H1 (cell line): ENCODE measurements around the gene SYNJ2. TPM values are rescaled to one million over a fixed set of nuclear protein-coding genes. Genes with fewer than 3 reads are reported as not detected.
A peak's percentile ranks its signal among the peaks of the same experiment; 100 is the strongest.

Experiments used
- CTCF ChIA-PET: fragments of 300-600 bp; sonication (Branson Sonifier 250); formaldehyde crosslinking; loops from one replicate; lab custom pipeline; 2021; ENCODE audit not compliant: partially characterized antibody; lab: Charles Lee
- POLR2A ChIA-PET: fragments of 300-600 bp; sonication (Branson Sonifier 250); formaldehyde crosslinking; loops from one replicate; lab custom pipeline; 2021; ENCODE audit warnings: inconsistent platforms; ENCODE audit not compliant: partially characterized antibody; lab: Charles Lee
- DNase-seq, 2 experiments: peaks; one replicate each; pipeline versions ENCODE4 v3.0.0 to v3.0.0-alpha.2; 2010 to 2022; ENCODE audit warnings: low spot score in 2 of 2, low read depth in 1 of 2, mixed read lengths in 1 of 2
- FAIRE-seq: peaks from 2 replicates; lab custom pipeline; 2011; peaks lifted over from hg19 to GRCh38; lab: Jason Lieb, UNC
- H2AFZ ChIP-seq: 2 replicates; pipeline ENCODE4 v1.8.1; 2012; ENCODE audit warnings: low read length, inconsistent platforms
- H2AK5ac ChIP-seq: 2 replicates; pipeline ENCODE4 v1.6.1; 2013; ENCODE audit warnings: low read depth, low read length
- H2BK120ac ChIP-seq: replicated peaks from 2 replicates; pipeline ENCODE3; 2013; ENCODE audit warnings: low read depth, low read length, inconsistent platforms
- H2BK12ac ChIP-seq: 2 replicates; pipeline ENCODE4 v1.6.1; 2013; ENCODE audit warnings: low read depth, low read length
- H2BK15ac ChIP-seq: 2 replicates; pipeline ENCODE4 v1.6.1; 2013; ENCODE audit warnings: low read length
- H2BK20ac ChIP-seq: 2 replicates; pipeline ENCODE4 v1.6.1; 2013; ENCODE audit warnings: low read length
- H2BK5ac ChIP-seq: 2 replicates; pipeline ENCODE4 v1.6.1; 2013; ENCODE audit warnings: low read depth, low read length
- H3K14ac ChIP-seq: 2 replicates; pipeline ENCODE4 v1.6.1; 2013; ENCODE audit warnings: inconsistent platforms; ENCODE audit not compliant: insufficient read length
- H3K18ac ChIP-seq: 2 replicates; pipeline ENCODE4 v1.6.1; 2013; ENCODE audit warnings: low read length; ENCODE audit errors: extremely low read depth
- H3K23ac ChIP-seq: 2 replicates; pipeline ENCODE4 v1.6.1; 2013; ENCODE audit warnings: inconsistent platforms; ENCODE audit not compliant: insufficient read length
- H3K23me2 ChIP-seq: 2 replicates; pipeline ENCODE4 v1.6.1; 2013; ENCODE audit warnings: low read depth, low read length
- H3K27ac ChIP-seq: 2 replicates; pipeline ENCODE4 v1.6.1; 2011; ENCODE audit warnings: low read depth, low read length, inconsistent platforms
- H3K27me3 ChIP-seq, 4 experiments: replicated peaks in 1 of 4; 1 replicate in 1 of 4; 2 replicates in 3 of 4; pipeline versions ENCODE4 v1.6.1 to v1.8.1; 2011 to 2013; ENCODE audit warnings: low read length in 3 of 4, mild to moderate bottlenecking in 3 of 4, inconsistent platforms in 2 of 4, mixed read lengths in 2 of 4, moderate library complexity in 1 of 4; ENCODE audit not compliant: control insufficient read depth in 3 of 4, insufficient read depth in 3 of 4; ENCODE audit errors: extremely low read depth in 1 of 4
- H3K36me3 ChIP-seq, 4 experiments: 2 replicates each; pipeline versions ENCODE4 v1.6.1 to v1.8.1; 2011 to 2013; ENCODE audit warnings: mild to moderate bottlenecking in 4 of 4, low read length in 3 of 4, moderate library complexity in 2 of 4, control low read depth in 1 of 4, inconsistent platforms in 1 of 4; ENCODE audit not compliant: insufficient read depth in 4 of 4, control insufficient read depth in 2 of 4
- H3K4ac ChIP-seq: replicated peaks from 2 replicates; pipeline ENCODE3; 2013; ENCODE audit warnings: low read length, low read depth, mixed read lengths, inconsistent platforms; ENCODE audit not compliant: insufficient read length
- H3K4me1 ChIP-seq, 4 experiments: replicated peaks in 1 of 4; 1 replicate in 1 of 4; 2 replicates in 3 of 4; pipeline versions ENCODE4 v1.6.1 to v1.8.1; 2011 to 2013; ENCODE audit warnings: low read length in 3 of 4, inconsistent platforms in 2 of 4, mixed read lengths in 1 of 4; ENCODE audit not compliant: insufficient read depth in 4 of 4, control insufficient read depth in 3 of 4
- H3K4me2 ChIP-seq, 2 experiments: 2 replicates each; pipeline versions ENCODE4 v1.6.1 to v1.8.1; 2011 to 2013; ENCODE audit warnings: low read depth in 2 of 2, low read length in 2 of 2, control low read depth in 1 of 2, inconsistent platforms in 1 of 2, mild to moderate bottlenecking in 1 of 2; ENCODE audit not compliant: insufficient read depth in 1 of 2
- H3K4me3 ChIP-seq, 4 experiments: fragments of 200-600, 300-600 bp in 1 of 4; sonication (generic), shearing (Covaris generic), sonication (Bioruptor Twin) in 1 of 4; 2 replicates each; pipeline versions ENCODE4 v1.5.1 to v1.8.1; 2011 to 2016; ENCODE audit warnings: low read length in 4 of 4, low read depth in 3 of 4, control low read depth in 2 of 4, inconsistent platforms in 2 of 4, mild to moderate bottlenecking in 2 of 4, mixed read lengths in 1 of 4, moderate library complexity in 1 of 4; ENCODE audit not compliant: insufficient read depth in 2 of 4; ENCODE audit errors: extremely low read depth in 1 of 4
- H3K56ac ChIP-seq: replicated peaks from 2 replicates; pipeline ENCODE3; 2013; ENCODE audit warnings: low read depth, mild to moderate bottlenecking, mixed read lengths, low read length, inconsistent platforms; ENCODE audit not compliant: insufficient read length
- H3K79me1 ChIP-seq: 2 replicates; pipeline ENCODE4 v1.6.1; 2013; ENCODE audit warnings: low read depth, low read length, control low read depth
- H3K79me2 ChIP-seq, 2 experiments: 2 replicates each; pipeline versions ENCODE4 v1.6.1 to v1.8.1; 2012 to 2013; ENCODE audit warnings: low read length in 2 of 2, mild to moderate bottlenecking in 2 of 2, inconsistent platforms in 1 of 2; ENCODE audit not compliant: insufficient read depth in 2 of 2, control insufficient read depth in 1 of 2
- H3K9ac ChIP-seq, 4 experiments: replicated peaks in 1 of 4; 1 replicate in 1 of 4; 2 replicates in 3 of 4; pipeline versions ENCODE4 v1.6.1 to v1.8.1; 2011 to 2013; ENCODE audit warnings: low read depth in 3 of 4, low read length in 3 of 4, control low read depth in 2 of 4, mild to moderate bottlenecking in 2 of 4, moderate library complexity in 2 of 4, inconsistent platforms in 1 of 4; ENCODE audit errors: extremely low read depth in 1 of 4
- H3K9me3 ChIP-seq, 2 experiments: 2 replicates each; pipeline versions ENCODE4 v1.6.1 to v1.8.1; 2012 to 2013; ENCODE audit warnings: mild to moderate bottlenecking in 2 of 2, moderate library complexity in 2 of 2, control low read depth in 1 of 2, inconsistent platforms in 1 of 2, low read depth in 1 of 2, low read length in 1 of 2, mixed read lengths in 1 of 2; ENCODE audit not compliant: insufficient read depth in 2 of 2
- H4K20me1 ChIP-seq, 2 experiments: replicated peaks in 1 of 2; 2 replicates each; pipeline versions ENCODE3 to v1.8.1; 2011 to 2013; ENCODE audit warnings: inconsistent platforms in 2 of 2, low read length in 2 of 2, mild to moderate bottlenecking in 1 of 2; ENCODE audit not compliant: insufficient read depth in 2 of 2, control insufficient read depth in 1 of 2
- H4K5ac ChIP-seq: 2 replicates; pipeline ENCODE4 v1.6.1; 2013; ENCODE audit warnings: low read length, low read depth, mixed read lengths, inconsistent platforms; ENCODE audit not compliant: insufficient read length
- H4K8ac ChIP-seq: 2 replicates; pipeline ENCODE4 v1.8.0; 2013; ENCODE audit warnings: mild to moderate bottlenecking, moderate library complexity, low read length, inconsistent platforms; ENCODE audit not compliant: insufficient read depth; ENCODE audit errors: extremely low read depth
- H4K91ac ChIP-seq: replicated peaks from 2 replicates; pipeline ENCODE3; 2013; ENCODE audit warnings: low read length, mixed read lengths, inconsistent platforms; ENCODE audit not compliant: insufficient read length
- GABPA ChIP-seq: IDR thresholded peaks from 2 replicates; pipeline ENCODE4 v1.6.1; 2011; ENCODE audit warnings: mild to moderate bottlenecking, low read length, moderate library complexity, borderline replicate concordance; ENCODE audit not compliant: insufficient read depth
- WGBS, 2 experiments: shearing (Covaris generic) in 1 of 2; methylation state at CpG; one replicate each; pipeline versions ENCODE4 v1.1.6 to v1.1.7; 2013 to 2015; ENCODE audit warnings: low lambda C conversion rate in 2 of 2, mixed read lengths in 2 of 2, inconsistent platforms in 1 of 2, low coverage in 1 of 2, missing lambda C conversion rate in 1 of 2; ENCODE audit not compliant: insufficient replicate concordance in 2 of 2, insufficient coverage in 1 of 2, insufficient read length in 1 of 2; ENCODE audit errors: extremely low coverage in 1 of 2, missing lambda C conversion rate in 1 of 2; 5-methylcytosine and 5-hydroxymethylcytosine counted together
- polyA plus RNA-seq, 7 experiments: library from polyadenylated mRNA; depleted of rRNA in 3 of 7; stranded (reverse) in 5 of 7; unstranded in 2 of 7; fragments of >200 nt in 5 of 7; fragments of 200-250 nt in 2 of 7; gene quantifications; 1 replicate in 5 of 7; 2 replicates in 1 of 7; 4 replicates in 1 of 7; pipeline versions ENCODE4 v1.2.1 to v1.2.3, GENCODE V29; 2011 to 2013; ENCODE audit warnings: missing spikeins in 2 of 7, mixed read lengths in 2 of 7
- total RNA-seq: library from RNA; stranded (reverse); fragmentation: NEBNext Ultra II Directional; extraction: Animal tissue kit (Norgen Biotek cat#: 25700); gene quantifications from 2 replicates; pipeline ENCODE4 v1.2.1, GENCODE V29; 2021

SYNJ2 gene
- total and polyA plus RNA-seq, 2 of the 8 experiments (the other 6 are each of a cell fraction or from before 2014, with no cell fraction given): 3.7 to 13.9 TPM

DNA sequence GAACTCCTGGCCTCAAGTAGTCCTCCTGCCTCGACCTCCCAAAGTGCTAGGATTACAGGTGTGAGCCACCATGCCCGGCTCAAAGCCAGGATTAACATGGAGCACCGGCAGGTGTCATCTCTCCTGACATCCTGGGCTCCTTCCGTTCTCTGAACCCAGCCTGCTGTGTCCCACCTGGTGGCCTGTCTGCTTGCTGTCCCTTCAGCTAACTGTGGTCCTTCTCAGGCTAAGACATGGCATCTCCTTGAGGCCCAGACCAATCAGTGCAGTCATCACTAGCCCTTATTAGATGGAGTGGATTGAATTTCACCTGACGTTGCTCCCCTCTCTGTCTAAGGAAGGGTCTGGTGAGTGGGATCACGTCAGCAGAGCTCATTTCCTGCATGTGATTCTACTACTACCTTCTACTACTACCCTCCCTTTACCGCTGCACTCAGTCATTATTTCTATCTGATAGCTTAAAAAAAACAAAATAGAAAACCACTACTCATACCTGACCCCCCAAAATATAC is 28.0 kb upstream of the SYNJ2 start:
- H2AFZ ChIP-seq: no peak overlapping the region
- H3K9ac ChIP-seq: no peak overlapping the region
- peaks cover 0 to 2% (median 0%) of the 10 kb centered on the region in 4 experiments; a peak in 1 of 7 replicates for H3K4me1 ChIP-seq
- H3K56ac ChIP-seq: no peak overlapping the region
- H3K36me3 ChIP-seq: no peaks in the 10 kb centered on the region
- DNase-seq (no peak), FAIRE-seq (no peak)
- no peak overlapping the region for H2AK5ac ChIP-seq
- no peak overlapping the region; the same call in 1 of the 2 replicates for H3K18ac ChIP-seq
- CTCF ChIA-PET: interaction anchor here (1.0 to 1.6 kb wide), 8 partner anchors 14 to 199 kb away, joined by 3 to 6 read pairs (median 4); no protein-coding TSS in a partner anchor
- H3K4me3 ChIP-seq: no peak overlapping the region
- no peak overlapping the region for H4K5ac ChIP-seq
- H3K4ac ChIP-seq: no peak overlapping the region
- no peaks in the 10 kb centered on the region for H4K20me1 ChIP-seq
- no peak overlapping the region for H4K8ac ChIP-seq
- no peak overlapping the region for H3K14ac ChIP-seq
- H2BK12ac ChIP-seq: no peak overlapping the region
- no peak overlapping the region for H2BK120ac ChIP-seq
- peak overlapping the region; percentile 87; the same call in 1 of the 2 replicates for H2BK20ac ChIP-seq
- no peak overlapping the region for H2BK15ac ChIP-seq
- H3K4me2 ChIP-seq: no peak overlapping the region
- no peak overlapping the region for H4K91ac ChIP-seq
- H3K27ac ChIP-seq: no peak overlapping the region
- peaks cover 3 to 6% of the 10 kb centered on the region in 2 experiments; a peak in 2 of 4 replicates for H3K9me3 ChIP-seq
- no peaks in the 10 kb centered on the region for H3K79me2 ChIP-seq
- no peak overlapping the region for H2BK5ac ChIP-seq
- no peaks in the 10 kb centered on the region for H3K23me2 ChIP-seq
- no peaks in the 10 kb centered on the region for H3K79me1 ChIP-seq
- H3K27me3 ChIP-seq: no peaks in the 10 kb centered on the region
- POLR2A ChIA-PET: interaction anchor here (0.8 to 0.9 kb wide), 2 partner anchors 28 to 108 kb away, joined by 3 read pairs; partner anchors contain the start of gene SYNJ2
- 85% methylated on average over 7 of the region's 7 CpGs; no CpG with 5 or more reads in 1 of the 2 experiments for WGBS, 2 experiments
- H3K23ac ChIP-seq: no peak overlapping the region
- TF ChIP-seq GABPA: no peak
